GM23338 (cell line): ENCODE results near the gene BPI. TPM values are rescaled to one million over a fixed set of nuclear protein-coding genes. Genes with fewer than 3 reads are reported as not detected.

ENCODE experiments used
- ATAC-seq: fragments of 200-7000 bp; cut with Tn5 transposase; 3 replicates; pipeline ENCODE4 v1.9.1; 2020
- DNase-seq: peaks from one replicate; pipeline ENCODE4 v3.0.0-alpha.2; 2015; ENCODE audit warnings: low spot score
- H2AFZ ChIP-seq: fragments of 200-600 bp; sonication (generic); 2 replicates; pipeline ENCODE4 v1.8.0; 2016; ENCODE audit warnings: antibody characterized with exemption, mild to moderate bottlenecking, moderate library complexity
- H3F3A ChIP-seq: fragments of 200-600 bp; sonication (generic); replicated peaks from 2 replicates; pipeline ENCODE4 v1.8.0; 2017; ENCODE audit warnings: antibody characterized with exemption, mixed run types, low read depth
- H3K27ac ChIP-seq: fragments of 200-600 bp; sonication (generic); 2 replicates; pipeline ENCODE4 v1.6.1; 2016; ENCODE audit warnings: low read depth
- H3K27me3 ChIP-seq: fragments of 200-600 bp; sonication (generic); 2 replicates; pipeline ENCODE4 v1.8.0; 2016; ENCODE audit warnings: mild to moderate bottlenecking, mixed run types, moderate library complexity; ENCODE audit not compliant: insufficient read depth
- H3K36me3 ChIP-seq: fragments of 200-600 bp; sonication (generic); 2 replicates; pipeline ENCODE4 v1.8.0; 2016; ENCODE audit warnings: mild to moderate bottlenecking; ENCODE audit not compliant: insufficient read depth
- H3K4me1 ChIP-seq: fragments of 200-600 bp; sonication (generic); 2 replicates; pipeline ENCODE4 v1.8.0; 2016; ENCODE audit warnings: mild to moderate bottlenecking, moderate library complexity; ENCODE audit not compliant: insufficient read depth
- H3K4me2 ChIP-seq: fragments of 200-600 bp; sonication (generic); 2 replicates; pipeline ENCODE4 v1.7.1; 2017; ENCODE audit warnings: mixed run types
- H3K4me3 ChIP-seq: fragments of 200-600 bp; sonication (generic); 2 replicates; pipeline ENCODE4 v1.6.1; 2016; ENCODE audit warnings: mixed run types
- H3K79me2 ChIP-seq: fragments of 200-600 bp; sonication (generic); replicated peaks from 2 replicates; pipeline ENCODE4 v1.8.0; 2017; ENCODE audit warnings: mild to moderate bottlenecking; ENCODE audit not compliant: insufficient read depth
- H3K9me2 ChIP-seq: fragments of 200-600 bp; sonication (generic); 2 replicates; pipeline ENCODE4 v1.8.0; 2017; ENCODE audit not compliant: insufficient read depth
- H4K20me1 ChIP-seq: fragments of 200-600 bp; sonication (generic); replicated peaks from 2 replicates; pipeline ENCODE4 v1.8.0; 2017; ENCODE audit warnings: mild to moderate bottlenecking; ENCODE audit not compliant: insufficient read depth
- H3K27ac Mint-ChIP-seq: 2 replicates; pipeline ENCODE4 v1.8.0; 2020; ENCODE audit warnings: inconsistent platforms, mild to moderate bottlenecking, moderate library complexity, mixed read lengths
- H3K27me3 Mint-ChIP-seq: 3 replicates; pipeline ENCODE4 v1.8.0; 2022; ENCODE audit warnings: low read depth, mild to moderate bottlenecking, moderate library complexity, mixed read lengths, inconsistent platforms; ENCODE audit not compliant: insufficient read depth, poor library complexity
- H3K36me3 Mint-ChIP-seq: 3 replicates; pipeline ENCODE4 v1.8.0; 2021; ENCODE audit warnings: low read depth, mild to moderate bottlenecking, inconsistent platforms, moderate library complexity, mixed read lengths
- H3K4me1 Mint-ChIP-seq: 3 replicates; pipeline ENCODE4 v1.8.0; 2020; ENCODE audit warnings: mild to moderate bottlenecking, inconsistent platforms, mixed read lengths
- H3K4me3 Mint-ChIP-seq: 3 replicates; pipeline ENCODE4 v1.8.0; 2021; ENCODE audit warnings: moderate library complexity, mild to moderate bottlenecking, inconsistent platforms, mixed read lengths
- H3K9me3 Mint-ChIP-seq: 3 replicates; pipeline ENCODE4 v1.8.0; 2020; ENCODE audit warnings: moderate library complexity, mild to moderate bottlenecking, inconsistent platforms, mixed read lengths
- CTCF ChIP-seq, 2 experiments: fragments of 200-600 bp in 1 of 2; sonication (generic) in 1 of 2; conservative IDR thresholded peaks; 2 replicates each; pipeline versions ENCODE4 v1.5.1 to v1.6.1; 2016 to 2017; ENCODE audit warnings: antibody characterized with exemption in 2 of 2, low read depth in 2 of 2, mild to moderate bottlenecking in 2 of 2, moderate library complexity in 1 of 2
- ETS1 ChIP-seq: IDR thresholded peaks from 2 replicates; pipeline ENCODE4 v1.6.1; 2016; ENCODE audit warnings: antibody characterized with exemption
- EZH2 ChIP-seq: fragments of 200-600 bp; sonication (generic); IDR thresholded peaks from one replicate; pipeline ENCODE4 v1.8.0; 2017; ENCODE audit warnings: antibody characterized with exemption, mild to moderate bottlenecking, low read depth; ENCODE audit not compliant: unreplicated experiment
- EZH2phosphoT487 ChIP-seq: fragments of 200-600 bp; sonication (generic); IDR thresholded peaks from one replicate; pipeline ENCODE4 v1.8.1; 2018; ENCODE audit warnings: antibody characterized with exemption; ENCODE audit not compliant: unreplicated experiment
- JUNB ChIP-seq: IDR thresholded peaks from one replicate; pipeline ENCODE4 v1.6.1; 2016; ENCODE audit warnings: antibody characterized with exemption; ENCODE audit not compliant: unreplicated experiment
- NANOG ChIP-seq: IDR thresholded peaks from 2 replicates; pipeline ENCODE4 v1.6.1; 2016; ENCODE audit warnings: antibody characterized with exemption, borderline replicate concordance
- POLR2AphosphoS5 ChIP-seq: IDR thresholded peaks from 2 replicates; pipeline ENCODE4 v1.6.1; 2016; ENCODE audit warnings: antibody characterized with exemption, low read depth
- REST ChIP-seq: IDR thresholded peaks from one replicate; pipeline ENCODE4 v1.6.1; 2018; ENCODE audit warnings: antibody characterized with exemption; ENCODE audit not compliant: unreplicated experiment
- ZNF114 ChIP-seq: fragments of 250-450 bp; sonication (Bioruptor Pico); IDR thresholded peaks from 2 replicates; pipeline ENCODE4 v1.5.0; 2020; ENCODE audit warnings: mild to moderate bottlenecking, moderate library complexity
- ZNF331 ChIP-seq: fragments of 250-450 bp; sonication (Bioruptor Pico); IDR thresholded peaks from 2 replicates; pipeline ENCODE4 v1.5.0; 2020; ENCODE audit warnings: low read depth, mild to moderate bottlenecking, moderate library complexity
- polyA plus RNA-seq: library from polyadenylated mRNA; unstranded; fragments of >200 nt; fragmentation: Nextera tagmentation; extraction: Ambion mirVana; gene quantifications from 2 replicates; pipeline ENCODE4 v1.2.1, GENCODE V29; 2016
- total RNA-seq: library from RNA; depleted of rRNA; stranded (reverse); fragments of >200 nt; shearing (Covaris generic); gene quantifications from 2 replicates; pipeline ENCODE4 v1.2.3, GENCODE V29; 2014

BPI gene
- total and polyA plus RNA-seq, 2 experiments from 2014 or later = not detected

- H3K9me2 ChIP-seq = no peaks in the 10 kb centered on the region
- no peaks in the 10 kb centered on the region for H3K79me2 ChIP-seq
- Mint-ChIP-seq H3K4me1 (peaks cover 26% of the 10 kb centered on the region), H3K4me3 (no peak overlapping the region), H3K27me3 (peaks cover 12% of the 10 kb centered on the region), H3K9me3 (no peaks in the 10 kb centered on the region), H3K36me3 (no peaks in the 10 kb centered on the region), H3K27ac (no peak overlapping the region)
- TF ChIP-seq ZNF331 (CRISPR knock-in tag) = no peak
- no peak for TF ChIP-seq ETS1
- no peak for TF ChIP-seq ZNF114 (CRISPR knock-in tag)
- no peak for TF ChIP-seq REST
- H2AFZ ChIP-seq = no peak overlapping the region; the same call in 1 of the 2 replicates
- no peaks in the 10 kb centered on the region for H3K27me3 ChIP-seq
- DNase-seq (no peak), ATAC-seq (no peak)
- no peak overlapping the region for H3K4me3 ChIP-seq
- H3K36me3 ChIP-seq = no peaks in the 10 kb centered on the region
- no peaks in the 10 kb centered on the region for H4K20me1 ChIP-seq
- peaks cover 19% of the 10 kb centered on the region for H3K4me1 ChIP-seq
- H3K27ac ChIP-seq = no peak overlapping the region
- H3F3A ChIP-seq = 0 out of 2 replicates have a peak, but pooled peaks cover 1% of the 10 kb centered on the region
- no peak overlapping the region for H3K4me2 ChIP-seq
Observed at GRCh38 chr20:38349856-38350255, 45.9 kb downstream of the BPI start.

GRCh38 chr20:38350879-38351775 is 47.2 kb downstream of the BPI start:
- Mint-ChIP-seq H3K4me1 (peaks cover 36% of the 10 kb centered on the region), H3K27me3 (peaks cover 17% of the 10 kb centered on the region), H3K4me3 (no peak overlapping the region), H3K9me3 (no peaks in the 10 kb centered on the region), H3K36me3 (no peaks in the 10 kb centered on the region), H3K27ac (no peak overlapping the region; the same call in 1 of the 2 replicates)
- no peak overlapping the region for H3K4me3 ChIP-seq
- no peaks in the 10 kb centered on the region for H3K36me3 ChIP-seq
- no peak overlapping the region for H3K27ac ChIP-seq
- no peak for ATAC-seq
- H3K4me1 ChIP-seq = peaks cover 28% of the 10 kb centered on the region
- DNase-seq = no peak
- no peaks in the 10 kb centered on the region for H3K9me2 ChIP-seq
- no peaks in the 10 kb centered on the region for H3K79me2 ChIP-seq
- H2AFZ ChIP-seq = no peak overlapping the region
- H3K27me3 ChIP-seq = no peaks in the 10 kb centered on the region
- no peak overlapping the region for H3K4me2 ChIP-seq
- H4K20me1 ChIP-seq = no peaks in the 10 kb centered on the region
- 0 out of 2 replicates have a peak, but pooled peaks cover 5% of the 10 kb centered on the region for H3F3A ChIP-seq
- TF ChIP-seq NANOG = no peak
- TF ChIP-seq POLR2AphosphoS5 = no peak
- TF ChIP-seq EZH2 = no peak
- no peak for TF ChIP-seq EZH2phosphoT487
- no peak for TF ChIP-seq ZNF331 (CRISPR knock-in tag)
- TF ChIP-seq REST = no peak
- TF ChIP-seq CTCF (conservative IDR thresholded peaks at IDR 0.05; ENCODE audit: low read depth in 2 of 2) = no peak
- TF ChIP-seq ETS1 = no peak
- no peak for TF ChIP-seq JUNB
